ENCODE results near the gene CST11. TPM values are rescaled to one million over a fixed set of nuclear protein-coding genes. Genes with fewer than 3 reads are reported as not detected.

Gene CST11
- total RNA-seq, 4 donors from 2014 or later, result not detected

DNA sequence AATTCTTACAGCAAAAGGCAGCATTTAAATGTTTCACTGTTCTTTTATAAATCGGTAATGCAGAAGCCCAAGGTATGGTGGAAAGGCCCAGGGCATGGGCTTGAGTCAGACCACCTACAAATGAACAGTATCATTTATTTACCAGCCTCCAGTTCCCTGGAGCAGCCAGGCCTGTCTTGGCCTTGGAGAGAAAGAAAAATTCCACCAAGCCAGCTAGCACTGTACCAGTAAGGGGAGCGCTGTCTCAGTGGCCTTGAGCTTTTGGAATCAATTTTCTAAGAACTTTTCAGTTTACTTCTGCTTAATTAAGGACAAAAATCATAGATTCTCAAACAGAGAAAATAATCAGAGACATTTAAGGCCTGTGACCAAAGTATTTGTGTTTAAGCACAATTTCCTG, 43.7 kb downstream of the CST11 start:
- no peaks in the 10 kb centered on the region for H3K27me3 ChIP-seq
- no peak overlapping the region for H3K4me3 ChIP-seq
- intact Hi-C loops (cut with DNase I; ENCODE audit: low total_unique reads), result no loop called here
- no peaks in the 10 kb centered on the region for H3K9me3 ChIP-seq
- DNase-seq, result no peak
- no peak overlapping the region for H3K27ac ChIP-seq
- WGBS, 2 donors (ENCODE audit: low coverage in 1 of 2), result 89 to 100% methylated on average over 2 of the region's 2 CpGs
- in situ Hi-C loops (cut with MboI; ENCODE audit: low pct_ligation_motif_present in 1 of 4, low pct_unique_long_range_greater_than_20kb in 1 of 4, low sequenced_read_pairs in 3 of 4), result no loop called here
- no peaks in the 10 kb centered on the region for H3K36me3 ChIP-seq
- peaks cover 0 to 20% (median 3%) of the 10 kb centered on the region in 4 donors for H3K4me1 ChIP-seq
- TF ChIP-seq, protein P1, sequence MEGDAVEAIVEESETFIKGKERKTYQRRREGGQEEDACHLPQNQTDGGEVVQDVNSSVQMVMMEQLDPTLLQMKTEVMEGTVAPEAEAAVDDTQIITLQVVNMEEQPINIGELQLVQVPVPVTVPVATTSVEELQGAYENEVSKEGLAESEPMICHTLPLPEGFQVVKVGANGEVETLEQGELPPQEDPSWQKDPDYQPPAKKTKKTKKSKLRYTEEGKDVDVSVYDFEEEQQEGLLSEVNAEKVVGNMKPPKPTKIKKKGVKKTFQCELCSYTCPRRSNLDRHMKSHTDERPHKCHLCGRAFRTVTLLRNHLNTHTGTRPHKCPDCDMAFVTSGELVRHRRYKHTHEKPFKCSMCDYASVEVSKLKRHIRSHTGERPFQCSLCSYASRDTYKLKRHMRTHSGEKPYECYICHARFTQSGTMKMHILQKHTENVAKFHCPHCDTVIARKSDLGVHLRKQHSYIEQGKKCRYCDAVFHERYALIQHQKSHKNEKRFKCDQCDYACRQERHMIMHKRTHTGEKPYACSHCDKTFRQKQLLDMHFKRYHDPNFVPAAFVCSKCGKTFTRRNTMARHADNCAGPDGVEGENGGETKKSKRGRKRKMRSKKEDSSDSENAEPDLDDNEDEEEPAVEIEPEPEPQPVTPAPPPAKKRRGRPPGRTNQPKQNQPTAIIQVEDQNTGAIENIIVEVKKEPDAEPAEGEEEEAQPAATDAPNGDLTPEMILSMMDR (IDR thresholded peaks at IDR 0.05), result no peak
- TF ChIP-seq POLR2AphosphoS5 (IDR thresholded peaks at IDR 0.05), result no peak
- TF ChIP-seq POLR2A (IDR thresholded peaks at IDR 0.05), result no peak
- no peak for TF ChIP-seq EP300 (IDR thresholded peaks at IDR 0.05; ENCODE audit: low read depth)

DNA sequence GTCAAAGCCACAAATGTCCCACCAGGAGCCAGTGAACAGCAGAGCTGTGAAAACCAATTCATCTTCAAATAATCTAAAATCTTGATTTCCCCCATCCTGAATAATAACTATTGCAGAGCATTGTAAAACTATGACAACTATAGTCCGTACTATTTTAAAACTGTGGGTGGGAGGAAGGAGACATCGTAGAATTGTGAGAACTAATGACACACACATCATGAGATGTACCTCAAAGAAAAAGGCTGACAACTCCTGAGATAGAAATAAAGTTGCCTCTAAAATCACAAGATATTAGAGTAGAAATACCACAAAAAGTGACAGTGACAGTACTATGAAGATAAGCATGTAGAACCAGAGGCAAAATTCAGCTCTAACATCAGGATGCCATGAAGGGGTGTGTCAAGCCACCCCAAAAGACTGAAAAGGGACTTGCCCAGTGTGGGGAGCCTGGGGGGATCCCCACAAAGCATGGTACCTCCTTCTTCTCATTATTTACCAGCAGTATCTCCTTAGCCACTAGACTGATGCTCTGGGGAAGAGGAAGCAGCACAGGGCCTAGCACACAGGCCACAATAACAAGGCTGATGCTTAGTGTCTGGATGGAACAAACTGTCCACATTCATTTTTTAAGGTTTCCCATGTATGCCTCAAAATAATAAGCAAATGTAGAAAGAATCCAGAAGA, 44.8 kb downstream of the CST11 start:
- in situ Hi-C loops (cut with MboI; ENCODE audit: low pct_ligation_motif_present in 1 of 4, low pct_unique_long_range_greater_than_20kb in 1 of 4, low sequenced_read_pairs in 3 of 4), result no loop called here

DNA sequence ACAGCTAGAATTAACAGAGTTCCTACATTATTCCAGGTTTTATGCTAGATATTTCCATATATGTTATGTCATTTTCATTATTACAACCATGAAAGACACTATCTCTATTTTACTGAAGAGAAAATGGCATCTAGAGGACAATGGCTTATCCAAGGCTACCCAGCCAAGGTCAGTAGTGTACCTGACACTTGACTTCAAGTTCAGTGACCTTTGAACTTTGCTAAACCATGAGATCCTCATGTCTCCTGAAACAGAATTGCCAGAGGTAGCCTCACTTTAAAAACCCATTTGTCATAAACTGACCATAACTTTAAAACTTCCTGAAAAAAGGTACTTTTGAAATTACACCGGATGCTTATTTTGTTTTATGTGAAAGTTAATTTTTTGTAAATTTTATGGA, 45.8 kb downstream of the CST11 start:
- H3K27me3 ChIP-seq, result no peaks in the 10 kb centered on the region
- H3K4me3 ChIP-seq, result no peak overlapping the region
- TF ChIP-seq, protein P1 (IDR thresholded peaks at IDR 0.05), result no peak
- no peak for TF ChIP-seq POLR2A (IDR thresholded peaks at IDR 0.05)
- TF ChIP-seq POLR2AphosphoS5 (IDR thresholded peaks at IDR 0.05), result no peak
- TF ChIP-seq EP300 (IDR thresholded peaks at IDR 0.05; ENCODE audit: low read depth), result no peak
- H3K36me3 ChIP-seq, result no peaks in the 10 kb centered on the region
- in situ Hi-C loops (cut with MboI; ENCODE audit: low pct_ligation_motif_present in 1 of 4, low pct_unique_long_range_greater_than_20kb in 1 of 4, low sequenced_read_pairs in 3 of 4), result no loop called here
- H3K9me3 ChIP-seq, result no peaks in the 10 kb centered on the region
- no peak for DNase-seq
- WGBS, 2 donors (ENCODE audit: low coverage in 1 of 2), result 94 to 100% methylated on average over 1 of the region's 1 CpG
- no peak overlapping the region for H3K27ac ChIP-seq
- H3K4me1 ChIP-seq, result peaks cover 0 to 19% (median 4%) of the 10 kb centered on the region in 4 donors
- intact Hi-C loops (cut with DNase I; ENCODE audit: low total_unique reads), result no loop called here

More for the DNA sequence above, 44.8 kb downstream of the CST11 start:
- Histone ChIP-seq H3K4me1 (peaks cover 0 to 24% (median 5%) of the 10 kb centered on the region in 4 donors), H3K27ac (no peak overlapping the region), H3K36me3 (no peaks in the 10 kb centered on the region), H3K9me3 (no peaks in the 10 kb centered on the region), H3K27me3 (no peaks in the 10 kb centered on the region), H3K4me3 (no peak overlapping the region)
- intact Hi-C loops (cut with DNase I; ENCODE audit: low total_unique reads), result no loop called here
- WGBS, 2 donors (ENCODE audit: low coverage in 1 of 2), result 79 to 84% methylated on average over 2 of the region's 2 CpGs
- TF ChIP-seq, protein P1 (IDR thresholded peaks at IDR 0.05), result no peak
- TF ChIP-seq POLR2A (IDR thresholded peaks at IDR 0.05) (no peak), EP300 (IDR thresholded peaks at IDR 0.05; ENCODE audit: low read depth) (no peak), POLR2AphosphoS5 (IDR thresholded peaks at IDR 0.05) (no peak)
- DNase-seq, result no peak

DNA sequence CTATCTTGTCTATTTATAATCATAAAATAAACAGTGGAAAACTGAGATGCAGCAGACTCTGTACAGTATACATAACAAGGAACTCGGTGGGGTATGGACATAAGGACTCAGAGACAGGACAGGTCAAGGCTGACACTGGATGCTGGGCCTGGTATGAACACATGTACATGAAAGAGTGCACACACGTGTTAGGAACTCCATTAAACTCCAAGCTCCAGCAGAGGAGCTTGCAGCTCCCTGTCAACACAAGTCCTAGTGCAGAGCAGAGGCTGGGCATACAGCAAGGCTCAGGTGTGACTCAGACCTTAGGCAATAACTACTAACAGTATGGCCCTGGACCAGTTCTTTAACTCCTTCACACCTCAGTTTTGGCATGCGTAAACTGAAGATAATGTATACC, 48.5 kb downstream of the CST11 start:
- H3K36me3 ChIP-seq, result no peaks in the 10 kb centered on the region
- WGBS, 2 donors (ENCODE audit: low coverage in 1 of 2), result 17 to 59% methylated on average over 1 to 3 of the region's 3 CpGs
- intact Hi-C loops (cut with DNase I; ENCODE audit: low total_unique reads), result no loop called here
- peaks cover 0 to 14% (median 4%) of the 10 kb centered on the region in 4 donors for H3K4me1 ChIP-seq
- H3K9me3 ChIP-seq, result no peaks in the 10 kb centered on the region
- no peak overlapping the region for H3K27ac ChIP-seq
- H3K27me3 ChIP-seq, result no peaks in the 10 kb centered on the region
- TF ChIP-seq POLR2AphosphoS5 (IDR thresholded peaks at IDR 0.05), result no peak
- no peak overlapping the region for H3K4me3 ChIP-seq
- DNase-seq, result no peak
- in situ Hi-C loops (cut with MboI; ENCODE audit: low pct_ligation_motif_present in 1 of 4, low pct_unique_long_range_greater_than_20kb in 1 of 4, low sequenced_read_pairs in 3 of 4), result no loop called here

DNA sequence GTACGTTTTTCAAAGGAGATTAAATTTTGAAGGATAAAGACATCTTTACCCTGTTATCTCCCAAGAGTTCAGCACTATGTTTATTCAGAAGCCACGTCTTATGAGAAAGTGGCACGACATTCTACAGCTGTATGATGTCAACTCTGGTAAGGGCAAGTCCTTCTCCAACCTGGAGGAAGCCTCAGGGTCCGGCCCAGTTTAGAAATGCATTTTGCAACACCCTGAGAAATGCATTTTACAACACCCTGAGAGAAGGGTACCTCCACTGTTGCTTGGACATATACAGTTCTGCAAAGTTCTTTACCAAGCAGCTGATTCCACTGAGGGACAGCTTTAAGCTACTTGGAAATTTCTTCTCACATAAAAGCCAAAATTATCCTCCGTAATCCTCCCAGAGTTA, 48.9 kb downstream of the CST11 start:
- DNase-seq, result no peak
- WGBS, 2 donors (ENCODE audit: low coverage in 1 of 2), result 59 to 66% methylated on average over 4 to 5 of the region's 5 CpGs
- Histone ChIP-seq H3K27me3 (no peaks in the 10 kb centered on the region), H3K9me3 (no peaks in the 10 kb centered on the region), H3K4me3 (no peak overlapping the region), H3K4me1 (peaks cover 0 to 14% (median 4%) of the 10 kb centered on the region in 4 donors), H3K36me3 (no peaks in the 10 kb centered on the region), H3K27ac (no peak overlapping the region)
- TF ChIP-seq POLR2AphosphoS5 (IDR thresholded peaks at IDR 0.05), result no peak
- intact Hi-C loops (cut with DNase I; ENCODE audit: low total_unique reads), result no loop called here
- in situ Hi-C loops (cut with MboI; ENCODE audit: low pct_ligation_motif_present in 1 of 4, low pct_unique_long_range_greater_than_20kb in 1 of 4, low sequenced_read_pairs in 3 of 4), result no loop called here
